ENCODE measurements around the gene ARHGDIA. TPM values are rescaled to one million over a fixed set of nuclear protein-coding genes. Genes with fewer than 3 reads are reported as not detected.

Gene ARHGDIA
- total and polyA plus RNA-seq, 11 donors = 81.4 to 296 (median 152) TPM

DNA sequence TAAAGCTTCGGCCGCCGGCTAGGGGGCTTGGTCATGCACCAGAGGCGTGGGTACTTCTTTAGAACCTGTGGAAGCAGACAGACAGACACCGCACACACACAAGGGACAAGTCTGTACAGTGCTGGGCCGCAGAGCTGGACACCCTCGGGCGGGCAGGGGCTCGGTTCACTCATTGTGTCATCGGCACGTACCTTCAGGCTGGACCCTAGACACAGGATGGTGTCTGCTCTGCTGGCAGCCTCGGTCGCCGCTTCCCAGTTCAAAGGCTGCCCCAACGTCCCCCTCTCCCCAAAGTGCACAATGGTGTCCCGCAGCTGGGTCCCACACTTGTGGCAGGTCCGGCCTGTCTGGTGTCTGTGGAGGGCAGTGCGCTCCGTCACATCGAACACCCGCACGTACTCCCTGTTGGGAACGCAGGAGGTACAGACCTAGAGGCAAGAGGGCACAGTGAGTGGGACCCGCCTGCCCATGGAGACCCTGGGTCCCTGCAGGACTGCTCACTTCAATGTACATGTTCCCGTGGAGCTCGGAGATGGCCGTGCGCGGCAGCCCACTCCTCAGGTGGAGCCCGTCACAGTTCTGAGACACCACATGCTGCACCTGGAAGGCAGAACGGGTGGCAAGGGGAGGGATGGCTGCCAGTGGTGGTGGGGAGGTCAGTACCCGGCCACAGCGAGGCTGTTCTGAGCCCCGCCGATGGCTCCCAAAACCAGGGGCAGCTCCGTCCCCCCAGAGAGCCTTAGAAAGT, 43.1 kb upstream of the ARHGDIA start:
- no peak for DNase-seq
- TF ChIP-seq, protein P1, sequence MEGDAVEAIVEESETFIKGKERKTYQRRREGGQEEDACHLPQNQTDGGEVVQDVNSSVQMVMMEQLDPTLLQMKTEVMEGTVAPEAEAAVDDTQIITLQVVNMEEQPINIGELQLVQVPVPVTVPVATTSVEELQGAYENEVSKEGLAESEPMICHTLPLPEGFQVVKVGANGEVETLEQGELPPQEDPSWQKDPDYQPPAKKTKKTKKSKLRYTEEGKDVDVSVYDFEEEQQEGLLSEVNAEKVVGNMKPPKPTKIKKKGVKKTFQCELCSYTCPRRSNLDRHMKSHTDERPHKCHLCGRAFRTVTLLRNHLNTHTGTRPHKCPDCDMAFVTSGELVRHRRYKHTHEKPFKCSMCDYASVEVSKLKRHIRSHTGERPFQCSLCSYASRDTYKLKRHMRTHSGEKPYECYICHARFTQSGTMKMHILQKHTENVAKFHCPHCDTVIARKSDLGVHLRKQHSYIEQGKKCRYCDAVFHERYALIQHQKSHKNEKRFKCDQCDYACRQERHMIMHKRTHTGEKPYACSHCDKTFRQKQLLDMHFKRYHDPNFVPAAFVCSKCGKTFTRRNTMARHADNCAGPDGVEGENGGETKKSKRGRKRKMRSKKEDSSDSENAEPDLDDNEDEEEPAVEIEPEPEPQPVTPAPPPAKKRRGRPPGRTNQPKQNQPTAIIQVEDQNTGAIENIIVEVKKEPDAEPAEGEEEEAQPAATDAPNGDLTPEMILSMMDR (IDR thresholded peaks at IDR 0.05) = no peak
- TF ChIP-seq POLR2A (IDR thresholded peaks at IDR 0.05) = no peak
- Histone ChIP-seq H3K27ac (no peak overlapping the region), H3K9me3 (no peaks in the 10 kb centered on the region), H3K27me3 (no peaks in the 10 kb centered on the region), H3K4me1 (peaks cover 5 to 56% (median 33%) of the 10 kb centered on the region in 12 donors), H3K36me3 (peaks cover 0 to 48% (median 36%) of the 10 kb centered on the region in 9 donors), H3K4me3 (no peak overlapping the region)
- WGBS, 4 donors = 95 to 100% (median 97%) methylated on average over 3 to 36 of the region's 36 CpGs
- intact Hi-C loops (cut with DNase I) = no loop called here
- no peak for ATAC-seq

DNA sequence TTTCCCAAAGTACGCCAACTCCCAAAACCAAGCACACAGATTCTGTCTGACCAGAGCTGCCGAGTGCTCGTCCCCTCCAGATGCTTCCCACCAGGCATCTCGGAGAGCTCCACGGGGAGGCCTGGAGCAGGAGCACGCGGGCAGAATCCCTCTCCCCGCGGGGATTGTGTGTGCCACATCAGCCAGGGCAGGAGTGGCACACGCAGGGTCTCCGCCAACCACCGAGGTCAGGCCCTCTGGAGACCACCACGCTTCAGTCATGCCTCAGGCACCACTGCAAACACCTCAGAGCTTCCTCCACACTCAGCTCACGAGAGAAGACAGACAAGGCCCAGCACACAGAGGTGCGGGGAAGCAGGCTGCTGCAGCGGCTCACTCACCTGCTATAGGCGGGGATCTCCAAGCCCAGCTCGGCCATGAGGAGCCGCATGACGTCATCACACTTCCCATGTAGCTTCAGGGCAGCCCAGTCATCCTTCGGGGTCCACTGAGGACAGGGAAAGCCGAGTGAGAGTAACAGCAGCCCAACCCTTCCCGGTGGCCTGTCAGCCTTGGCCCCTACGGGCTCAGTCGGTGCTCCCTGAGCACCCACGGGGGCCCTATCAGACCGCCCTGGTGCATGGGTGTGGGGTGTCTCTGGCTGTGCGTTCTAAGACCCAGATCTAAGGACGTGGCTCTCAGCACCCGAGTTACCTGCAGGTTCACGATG, 42.4 kb upstream of the ARHGDIA start:
- intact Hi-C loops (cut with DNase I) = no loop called here
- Histone ChIP-seq H3K27me3 (no peaks in the 10 kb centered on the region), H3K4me3 (no peak overlapping the region), H3K27ac (no peak overlapping the region), H3K9me3 (no peaks in the 10 kb centered on the region), H3K36me3 (peaks cover 0 to 47% (median 35%) of the 10 kb centered on the region in 9 donors), H3K4me1 (peaks cover 5 to 49% (median 33%) of the 10 kb centered on the region in 12 donors)
- 92 to 95% (median 95%) methylated on average over 15 to 31 of the region's 31 CpGs for WGBS, 4 donors
- ATAC-seq (no peak), DNase-seq (no peak)
- TF ChIP-seq, protein P1 (IDR thresholded peaks at IDR 0.05) = no peak
- TF ChIP-seq POLR2A (IDR thresholded peaks at IDR 0.05) = no peak

DNA sequence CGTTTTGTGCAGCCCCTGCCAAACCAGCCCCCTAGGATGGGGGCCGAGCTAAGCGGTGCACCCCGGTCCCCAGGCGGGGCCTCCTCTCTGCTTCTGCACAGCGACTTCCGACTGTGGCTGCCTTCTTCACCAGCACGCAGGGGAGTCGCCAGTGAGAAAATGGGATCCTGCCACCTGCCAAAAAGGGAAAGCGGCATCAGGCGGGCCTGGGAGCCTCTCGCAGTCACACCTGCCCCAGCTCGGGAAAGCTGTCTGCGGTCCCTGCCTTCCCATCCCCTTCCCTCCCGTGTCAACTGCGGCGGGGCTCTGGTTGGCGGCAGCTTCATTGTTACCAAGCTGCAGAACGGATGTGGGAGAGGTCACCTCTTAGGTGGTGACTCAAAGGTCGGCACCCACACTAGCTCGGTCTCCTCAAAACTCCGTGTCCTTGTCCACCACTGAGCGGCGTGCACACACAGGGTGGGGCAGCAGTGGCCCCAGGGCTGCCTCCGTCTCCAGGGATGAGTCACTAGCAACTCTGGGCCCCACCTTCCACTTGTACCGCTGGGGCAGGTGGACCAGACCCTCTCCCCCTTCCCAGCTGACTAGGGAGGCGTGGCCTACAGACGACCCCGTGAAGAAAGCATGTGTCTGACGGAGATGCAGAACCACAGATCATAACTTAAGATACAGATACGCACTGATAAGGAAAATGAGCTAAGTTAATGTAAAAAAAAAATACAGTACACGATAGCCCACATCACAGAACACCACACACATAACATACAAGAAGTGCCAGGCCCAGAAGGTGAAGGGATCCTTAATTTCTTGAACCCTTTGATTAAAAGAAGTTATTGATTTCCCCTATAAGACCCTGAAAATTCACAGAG, 41.5 kb upstream of the ARHGDIA start:
- Histone ChIP-seq H3K36me3 (peaks cover 0 to 56% (median 38%) of the 10 kb centered on the region in 9 donors), H3K4me1 (peaks cover 5 to 44% (median 28%) of the 10 kb centered on the region in 12 donors), H3K4me3 (no peak overlapping the region), H3K27ac (no peak overlapping the region), H3K9me3 (no peaks in the 10 kb centered on the region), H3K27me3 (no peaks in the 10 kb centered on the region)
- intact Hi-C loops (cut with DNase I) = no loop called here
- no peak for TF ChIP-seq POLR2A (IDR thresholded peaks at IDR 0.05)
- TF ChIP-seq, protein P1 (IDR thresholded peaks at IDR 0.05) = no peak
- WGBS, 4 donors = 94% methylated on average over 22 to 32 of the region's 32 CpGs
- no peak for ATAC-seq
- no peak for DNase-seq

Data from heart left ventricle (tissue), 16 donors.